Measurements from ENCODE around the gene SDK1.
A peak's percentile ranks its signal among the peaks of the same experiment; 100 is the strongest.

The SDK1 gene

DNA sequence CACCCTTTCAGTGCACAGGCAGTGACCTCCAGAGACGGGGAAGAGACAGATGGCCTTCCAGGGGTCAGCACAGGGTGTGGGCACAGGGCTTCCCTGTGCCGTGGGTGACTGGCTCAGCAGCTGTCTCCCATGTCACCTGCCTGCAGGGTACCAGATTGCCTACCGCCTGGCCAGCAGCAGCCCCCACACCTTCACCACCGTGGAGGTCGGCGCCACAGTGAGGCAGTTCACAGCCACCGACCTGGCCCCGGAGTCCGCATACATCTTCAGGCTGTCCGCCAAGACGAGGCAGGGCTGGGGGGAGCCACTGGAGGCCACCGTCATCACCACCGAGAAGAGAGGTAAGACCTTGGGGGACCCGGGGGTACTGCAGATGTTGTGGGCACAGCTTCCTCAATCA lies 844.5 kb downstream of the SDK1 start:
- H3K27ac Mint-ChIP-seq = no peak overlapping the region
- DNase-seq (ENCODE audit: low spot score in 2 of 2) = no peak
- no peaks in the 10 kb centered on the region for H3K36me3 Mint-ChIP-seq

DNA sequence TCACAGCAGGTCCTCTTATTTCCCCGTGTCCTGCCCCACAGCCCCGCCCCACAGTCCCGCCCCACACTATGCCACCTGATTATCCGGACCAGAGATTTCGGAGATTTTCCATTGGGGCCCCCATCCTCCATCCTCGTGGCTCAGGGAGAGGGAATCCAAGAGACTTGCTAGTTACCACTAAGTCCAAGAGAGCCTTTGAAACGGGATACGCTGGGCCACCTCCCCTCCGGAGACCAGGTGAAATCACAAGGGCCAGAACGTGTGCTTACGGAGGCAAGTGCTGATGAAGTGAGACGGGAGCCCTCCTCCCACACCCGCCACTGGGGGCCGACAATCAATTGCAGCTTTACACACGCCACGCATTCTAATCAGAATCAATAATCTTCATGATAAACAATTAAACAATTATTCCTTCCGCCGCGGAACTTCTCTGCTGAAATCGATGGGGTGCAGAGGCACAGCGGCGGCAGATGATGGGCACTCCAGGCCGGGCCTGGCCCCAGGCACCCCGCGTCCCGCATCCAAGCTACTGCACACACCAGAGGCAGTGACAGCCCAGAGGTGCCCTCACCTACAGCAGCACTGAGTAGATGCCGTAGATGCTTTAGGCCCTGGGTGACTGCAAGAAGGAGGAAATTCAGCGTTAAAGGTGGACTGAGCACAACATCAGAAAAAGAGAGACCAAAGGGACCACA lies 847.0 kb downstream of the SDK1 start:
- H3K4me3 Mint-ChIP-seq = no peak overlapping the region
- ATAC-seq = no peak
- no peak for DNase-seq (ENCODE audit: low spot score in 2 of 2)
- H3K4me1 Mint-ChIP-seq = peaks cover 9% of the 10 kb centered on the region
- no peaks in the 10 kb centered on the region for H3K9me3 Mint-ChIP-seq
- no peaks in the 10 kb centered on the region for H3K36me3 Mint-ChIP-seq
- no peak overlapping the region for H3K27ac Mint-ChIP-seq

More for the DNA sequence above, 844.5 kb downstream of the SDK1 start:
- Mint-ChIP-seq H3K9me3 (no peaks in the 10 kb centered on the region), H3K4me3 (no peak overlapping the region), H3K4me1 (peaks cover 9% of the 10 kb centered on the region)
- ATAC-seq = no peak

DNA sequence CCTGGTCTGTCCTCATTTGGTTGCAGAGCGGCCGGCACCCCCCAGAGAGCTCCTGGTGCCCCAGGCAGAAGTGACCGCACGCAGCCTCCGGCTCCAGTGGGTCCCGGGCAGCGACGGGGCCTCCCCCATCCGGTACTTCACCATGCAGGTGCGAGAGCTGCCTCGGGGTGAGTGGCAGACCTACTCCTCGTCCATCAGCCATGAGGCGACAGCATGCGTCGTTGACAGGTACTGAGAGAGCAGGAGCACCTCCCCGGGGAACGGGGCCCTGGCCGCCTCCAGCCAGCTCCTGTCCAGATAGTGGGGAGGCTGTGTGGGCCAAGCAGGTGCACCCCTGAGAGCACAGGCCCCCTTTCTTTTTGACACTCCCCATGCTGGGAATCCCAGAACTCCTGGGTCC lies 848.2 kb downstream of the SDK1 start:
- Mint-ChIP-seq H3K4me3 (no peak overlapping the region), H3K36me3 (no peaks in the 10 kb centered on the region), H3K27ac (no peak overlapping the region), H3K9me3 (no peaks in the 10 kb centered on the region), H3K4me1 (peaks cover 8% of the 10 kb centered on the region)
- ATAC-seq (no peak), DNase-seq (ENCODE audit: low spot score in 2 of 2) (no peak)

DNA sequence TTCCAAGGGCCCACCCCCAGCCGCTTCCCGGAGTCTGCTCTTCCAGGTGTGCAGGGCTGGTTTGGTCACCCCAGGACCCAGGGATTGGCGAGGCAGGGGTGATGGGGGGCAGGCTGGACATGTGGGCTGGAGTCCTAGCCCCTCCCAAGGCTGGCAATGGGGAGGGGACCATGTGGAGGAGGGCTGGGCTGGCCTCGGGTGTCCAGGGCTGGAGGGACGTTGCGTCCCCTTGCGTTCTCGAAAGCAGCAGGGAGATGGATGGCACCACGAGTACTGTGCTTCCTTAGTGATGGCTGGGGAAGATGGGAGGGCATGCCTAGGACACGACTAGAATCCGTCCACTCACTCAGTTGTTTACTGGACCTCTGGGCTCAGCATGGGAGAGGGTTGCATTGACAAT lies 848.6 kb downstream of the SDK1 start:
- H3K4me1 Mint-ChIP-seq = peaks cover 4% of the 10 kb centered on the region
- H3K27ac Mint-ChIP-seq = no peak overlapping the region
- DNase-seq (ENCODE audit: low spot score in 2 of 2) = no peak
- H3K9me3 Mint-ChIP-seq = no peaks in the 10 kb centered on the region
- no peak overlapping the region for H3K4me3 Mint-ChIP-seq
- H3K36me3 Mint-ChIP-seq = no peaks in the 10 kb centered on the region
- peak; percentile 9 for ATAC-seq

DNA sequence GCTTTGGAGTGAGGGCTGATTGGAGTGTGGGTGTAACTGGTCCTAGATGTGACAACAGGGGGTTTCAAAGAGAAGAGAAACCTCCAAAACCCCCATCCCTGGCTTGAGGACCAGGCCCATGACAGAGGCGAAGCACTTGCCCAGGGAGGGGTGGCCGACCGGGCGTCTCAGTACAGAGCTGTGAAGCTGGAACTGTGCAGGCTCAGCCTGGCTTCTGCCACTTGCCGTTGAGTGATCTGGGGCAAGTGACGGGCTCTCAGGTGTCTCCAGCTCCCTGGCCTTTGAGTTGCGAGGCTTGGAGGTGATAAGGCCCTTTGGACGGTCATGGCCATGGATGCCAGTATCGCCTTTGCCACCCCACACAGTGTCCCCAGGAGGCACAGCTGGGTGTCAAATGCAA lies 849.7 kb downstream of the SDK1 start:
- no peaks in the 10 kb centered on the region for H3K9me3 Mint-ChIP-seq
- no peaks in the 10 kb centered on the region for H3K4me1 Mint-ChIP-seq
- no peaks in the 10 kb centered on the region for H3K36me3 Mint-ChIP-seq
- ATAC-seq = no peak
- H3K27ac Mint-ChIP-seq = no peak overlapping the region
- no peak for DNase-seq (ENCODE audit: low spot score in 2 of 2)
- no peak overlapping the region for H3K4me3 Mint-ChIP-seq

DNA sequence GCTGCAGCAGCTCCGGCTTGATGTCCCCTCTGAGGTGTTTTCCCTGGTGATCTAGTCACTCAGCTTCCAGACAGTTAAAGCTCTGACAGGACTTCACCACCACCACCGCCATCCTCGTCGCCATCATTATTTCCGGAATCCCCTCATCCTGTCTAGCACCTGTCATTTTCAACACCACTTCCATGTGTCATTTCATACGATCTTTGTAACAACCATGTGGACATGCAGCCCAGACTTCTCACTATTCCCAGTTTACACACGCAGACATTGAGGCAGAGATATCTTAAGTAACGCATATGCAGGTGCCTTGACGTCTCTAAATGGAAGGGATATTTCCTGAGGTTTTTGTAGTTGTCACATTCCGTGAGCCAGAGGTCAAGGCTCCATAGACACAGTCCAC lies 850.5 kb downstream of the SDK1 start:
- H3K36me3 Mint-ChIP-seq = no peaks in the 10 kb centered on the region
- ATAC-seq = no peak
- no peak overlapping the region for H3K4me3 Mint-ChIP-seq
- DNase-seq (ENCODE audit: low spot score in 2 of 2) = no peak
- no peaks in the 10 kb centered on the region for H3K9me3 Mint-ChIP-seq
- no peak overlapping the region for H3K27ac Mint-ChIP-seq
- no peaks in the 10 kb centered on the region for H3K4me1 Mint-ChIP-seq

DNA sequence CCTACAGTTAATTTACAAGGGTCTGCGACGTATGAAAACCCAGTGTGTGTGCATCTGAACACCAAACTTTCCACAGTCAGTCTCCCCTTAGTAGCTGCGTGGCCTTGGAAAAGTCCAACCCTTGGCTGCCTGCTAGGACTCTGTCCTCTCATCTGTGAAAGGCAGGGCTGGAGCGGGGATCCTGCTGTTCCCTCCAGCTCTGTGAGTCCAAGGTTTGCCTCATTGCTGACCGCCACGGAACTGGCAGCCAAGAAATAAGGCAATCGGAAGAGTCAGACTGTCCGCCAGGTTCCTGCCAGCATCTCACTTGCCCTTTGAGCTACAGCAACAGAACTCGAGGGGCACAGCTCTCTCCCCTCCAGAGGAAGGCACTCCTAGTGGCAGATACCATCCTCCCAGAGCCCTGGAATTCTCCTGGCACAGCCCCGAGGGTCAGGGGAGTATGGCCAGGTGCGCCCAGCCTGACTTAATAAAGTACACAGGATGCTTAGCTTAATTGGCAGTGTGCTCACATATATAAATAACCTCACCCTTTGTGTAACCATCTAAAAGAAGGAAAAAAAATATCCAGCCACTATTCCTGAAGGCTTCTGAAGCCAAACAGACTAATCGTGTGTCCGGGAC lies 851.0 kb downstream of the SDK1 start:
- no peak overlapping the region for H3K4me3 Mint-ChIP-seq
- no peak overlapping the region for H3K27ac Mint-ChIP-seq
- no peaks in the 10 kb centered on the region for H3K9me3 Mint-ChIP-seq
- ATAC-seq (no peak), DNase-seq (ENCODE audit: low spot score in 2 of 2) (no peak)
- H3K36me3 Mint-ChIP-seq = no peaks in the 10 kb centered on the region
- H3K4me1 Mint-ChIP-seq = no peaks in the 10 kb centered on the region

DNA sequence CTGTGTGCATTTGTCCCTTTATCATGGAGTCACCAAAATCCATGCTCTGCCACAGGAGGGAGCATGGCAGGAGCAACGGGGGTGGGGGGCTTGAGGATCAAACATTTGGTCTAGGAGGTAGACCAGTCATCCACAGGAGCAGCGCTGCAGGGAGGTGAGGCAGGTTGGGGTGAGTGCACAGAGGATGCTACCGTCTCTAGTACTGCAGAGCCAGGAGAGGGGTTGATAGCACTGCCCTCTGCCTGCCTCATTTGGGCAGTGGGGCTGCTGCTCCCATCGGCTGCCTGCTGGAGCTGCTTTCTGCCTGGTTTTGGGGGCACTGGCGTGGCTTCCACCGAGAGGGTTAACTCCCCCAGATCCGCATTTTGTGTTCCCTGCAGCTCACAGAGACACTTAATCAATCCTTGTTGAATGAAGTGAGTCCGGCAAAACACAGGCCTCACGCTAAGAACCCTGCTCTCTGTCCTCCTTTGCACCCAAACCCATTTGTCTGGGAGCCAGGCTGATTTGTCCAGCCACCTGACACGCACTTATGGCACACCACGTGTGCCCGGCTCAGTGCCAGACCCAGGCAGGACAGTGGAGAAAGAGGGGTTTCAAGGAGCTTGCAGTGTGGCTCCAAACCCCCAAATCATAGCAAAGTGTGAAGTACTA lies 854.0 kb downstream of the SDK1 start:
- no peaks in the 10 kb centered on the region for H3K9me3 Mint-ChIP-seq
- H3K27ac Mint-ChIP-seq = no peak overlapping the region
- DNase-seq (ENCODE audit: low spot score in 2 of 2) = no peak
- ATAC-seq = no peak
- no peaks in the 10 kb centered on the region for H3K36me3 Mint-ChIP-seq
- H3K4me1 Mint-ChIP-seq = no peaks in the 10 kb centered on the region
- H3K4me3 Mint-ChIP-seq = no peak overlapping the region

DNA sequence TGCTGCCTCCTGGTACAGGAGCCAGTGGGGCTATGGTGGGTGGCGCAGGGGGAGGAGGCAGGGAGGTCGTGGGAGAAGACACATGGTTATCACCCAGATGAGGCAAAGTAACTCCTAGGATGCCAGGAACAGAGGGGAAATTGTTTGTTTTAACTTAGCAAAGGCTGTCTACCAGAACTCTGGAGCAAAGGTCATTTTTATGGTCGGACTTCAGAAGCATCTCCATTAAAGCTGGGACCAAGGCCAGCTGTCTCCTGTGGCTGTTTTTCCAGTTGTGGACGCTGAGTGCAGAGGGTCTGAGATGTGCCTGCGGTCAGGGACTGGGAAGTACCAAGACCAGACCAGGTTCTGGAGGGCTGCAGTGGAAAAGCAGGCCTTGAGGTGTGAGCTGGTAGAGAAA lies 855.1 kb downstream of the SDK1 start:
- no peaks in the 10 kb centered on the region for H3K9me3 Mint-ChIP-seq
- no peak overlapping the region for H3K4me3 Mint-ChIP-seq
- no peaks in the 10 kb centered on the region for H3K4me1 Mint-ChIP-seq
- no peaks in the 10 kb centered on the region for H3K36me3 Mint-ChIP-seq
- DNase-seq (ENCODE audit: low spot score in 2 of 2) = no peak
- H3K27ac Mint-ChIP-seq = no peak overlapping the region
- no peak for ATAC-seq

DNA sequence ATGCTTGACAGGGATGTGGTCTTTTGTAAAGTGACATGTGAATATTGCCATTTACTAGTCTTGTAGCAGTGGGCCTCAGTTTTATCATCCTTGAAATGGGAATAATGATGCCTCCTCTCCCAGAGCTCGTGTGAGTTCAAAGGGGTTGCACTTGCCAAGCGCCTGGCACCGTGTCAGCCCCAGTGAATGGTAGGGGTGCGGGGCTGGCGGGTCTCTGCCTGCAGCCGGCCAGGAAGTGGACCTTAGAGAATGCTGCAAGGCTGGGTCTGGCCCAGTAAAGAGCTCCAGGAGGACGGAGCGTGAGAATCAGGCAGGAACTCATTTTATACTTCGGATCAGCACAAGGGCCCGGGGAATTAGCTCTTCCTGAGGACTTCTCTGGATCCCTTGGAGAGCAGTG lies 856.6 kb downstream of the SDK1 start:
- H3K4me1 Mint-ChIP-seq = no peaks in the 10 kb centered on the region
- no peak overlapping the region for H3K27ac Mint-ChIP-seq
- ATAC-seq = no peak
- no peaks in the 10 kb centered on the region for H3K9me3 Mint-ChIP-seq
- H3K36me3 Mint-ChIP-seq = no peaks in the 10 kb centered on the region
- H3K4me3 Mint-ChIP-seq = no peak overlapping the region
- no peak for DNase-seq (ENCODE audit: low spot score in 2 of 2)

DNA sequence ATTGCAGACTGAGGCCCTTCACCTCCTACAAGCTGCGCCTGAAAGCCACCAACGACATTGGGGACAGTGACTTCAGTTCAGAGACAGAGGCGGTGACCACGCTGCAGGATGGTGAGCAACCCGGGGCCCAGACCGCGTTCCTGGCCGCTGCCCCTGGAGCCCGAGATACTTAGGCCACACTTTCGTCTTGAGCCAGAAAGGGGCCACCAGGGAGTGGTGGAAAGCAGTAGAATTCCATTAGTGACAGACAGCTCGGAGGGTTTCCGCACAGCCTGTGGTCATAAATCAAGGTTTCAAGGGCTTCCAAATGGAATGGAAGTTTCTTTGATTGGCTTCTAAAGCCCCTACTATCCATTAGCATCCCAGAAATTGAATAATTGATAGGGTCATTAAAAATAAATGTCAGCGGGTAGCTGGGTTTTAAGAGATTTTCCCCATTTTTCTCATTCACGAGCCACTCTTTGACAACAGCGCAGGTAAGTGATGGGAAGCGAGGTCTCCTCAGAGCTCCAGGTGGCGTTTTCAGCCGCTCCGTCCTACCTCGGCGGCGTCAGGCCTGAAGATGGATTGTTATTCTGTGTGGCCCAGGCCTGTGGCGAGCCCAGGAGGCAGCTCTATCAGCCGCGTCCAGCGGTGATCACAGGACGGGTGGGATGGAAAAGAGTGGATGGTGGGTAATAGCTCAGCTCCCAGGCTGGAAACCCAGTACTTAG lies 857.5 kb downstream of the SDK1 start:
- Mint-ChIP-seq H3K4me1 (no peaks in the 10 kb centered on the region), H3K36me3 (no peaks in the 10 kb centered on the region), H3K9me3 (no peaks in the 10 kb centered on the region), H3K4me3 (no peak overlapping the region), H3K27ac (no peak overlapping the region)
- ATAC-seq (no peak), DNase-seq (ENCODE audit: low spot score in 2 of 2) (no peak)

DNA sequence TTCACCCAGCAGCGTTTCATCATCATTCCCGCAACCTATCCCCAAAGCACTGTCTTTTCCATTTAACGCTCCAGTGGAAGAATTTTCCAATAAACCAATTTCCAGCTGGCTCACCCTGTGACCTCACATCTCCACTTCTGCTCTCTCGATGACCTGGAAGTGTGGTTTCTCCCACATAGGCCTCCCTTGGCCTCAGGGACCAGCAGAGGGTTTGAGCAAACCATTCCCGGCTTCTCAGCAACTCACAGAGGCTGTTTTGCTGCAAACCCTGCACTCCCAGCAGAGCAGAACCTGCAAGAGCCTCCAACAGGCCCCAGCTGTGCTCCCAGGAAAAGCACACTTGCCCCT lies 858.1 kb downstream of the SDK1 start:
- H3K36me3 Mint-ChIP-seq = no peaks in the 10 kb centered on the region
- DNase-seq (ENCODE audit: low spot score in 2 of 2) (no peak), ATAC-seq (no peak)
- H3K4me1 Mint-ChIP-seq = no peaks in the 10 kb centered on the region
- H3K4me3 Mint-ChIP-seq = no peak overlapping the region
- H3K9me3 Mint-ChIP-seq = no peaks in the 10 kb centered on the region
- no peak overlapping the region for H3K27ac Mint-ChIP-seq

DNA sequence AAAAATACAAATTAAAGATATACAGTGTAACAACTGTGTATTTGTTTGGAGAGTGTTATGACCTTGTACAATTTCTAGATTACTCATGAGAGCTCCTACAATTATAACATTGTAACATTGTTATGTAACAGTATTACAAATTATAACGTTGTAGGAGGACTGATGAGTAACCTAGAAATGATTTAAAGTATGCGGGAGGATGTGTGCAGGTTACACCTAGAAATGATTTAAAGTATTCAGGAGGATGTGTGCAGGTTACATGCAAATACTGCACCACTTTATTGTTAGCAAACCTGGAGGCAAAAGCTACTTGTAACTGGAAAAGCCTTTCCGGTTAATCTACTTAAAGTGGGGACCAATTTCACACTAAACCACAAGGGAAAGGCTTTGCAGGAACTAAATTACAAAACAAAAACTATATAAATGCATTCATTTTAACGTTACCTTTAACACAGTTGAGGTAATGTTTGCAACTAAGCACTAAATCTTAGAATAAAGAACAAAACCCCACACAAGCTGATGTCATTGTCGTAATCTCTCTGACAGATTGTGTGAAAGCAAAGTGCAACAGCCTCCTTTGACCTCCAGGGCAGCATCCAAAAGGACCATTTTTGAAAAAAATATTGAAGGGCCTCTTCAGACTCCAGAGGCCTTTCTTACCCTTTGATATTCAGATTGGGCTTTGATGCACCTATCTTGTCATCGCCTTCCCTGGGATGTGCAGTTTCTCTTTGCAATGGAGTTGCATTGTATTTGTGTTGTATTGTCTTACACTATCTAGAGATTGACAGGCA lies 858.9 kb downstream of the SDK1 start:
- Mint-ChIP-seq H3K36me3 (no peaks in the 10 kb centered on the region), H3K4me1 (no peaks in the 10 kb centered on the region), H3K4me3 (no peak overlapping the region), H3K9me3 (no peaks in the 10 kb centered on the region), H3K27ac (no peak overlapping the region)
- ATAC-seq (no peak), DNase-seq (ENCODE audit: low spot score in 2 of 2) (no peak)

DNA sequence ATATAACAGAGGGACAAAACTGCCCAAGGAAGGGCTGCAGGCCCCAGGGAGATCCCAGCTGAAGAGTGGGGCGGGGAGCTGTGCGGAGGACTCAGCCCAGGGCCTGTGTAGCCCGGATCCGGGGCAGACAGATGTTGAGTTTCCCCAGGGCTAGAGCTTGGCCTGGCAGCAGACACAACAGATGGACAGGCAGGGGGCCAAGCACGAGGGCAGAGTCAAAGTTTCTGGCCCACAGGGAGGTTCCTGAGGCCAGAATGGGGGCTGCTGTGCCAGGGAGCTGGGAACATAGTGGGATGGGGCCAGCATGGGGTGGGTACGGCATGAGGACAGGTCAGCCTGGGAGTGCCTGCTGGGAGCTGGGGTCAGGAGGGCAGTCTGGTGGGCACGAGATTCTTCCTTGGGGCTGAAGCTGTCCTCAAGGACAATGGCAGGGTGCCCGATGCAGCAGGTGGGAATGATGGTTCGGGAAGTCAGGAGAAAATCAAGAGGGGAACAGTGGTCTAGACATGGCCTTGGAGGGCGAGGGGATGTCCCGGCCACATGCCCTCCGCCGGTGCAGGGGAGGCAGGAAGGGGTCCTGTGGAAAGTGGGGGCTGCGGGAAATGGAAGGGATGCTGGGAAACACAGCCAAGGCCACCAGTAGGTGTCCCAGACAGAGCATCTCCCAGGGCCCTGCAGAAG lies 862.0 kb downstream of the SDK1 start:
- Mint-ChIP-seq H3K9me3 (no peaks in the 10 kb centered on the region), H3K4me3 (no peak overlapping the region), H3K27ac (no peak overlapping the region), H3K36me3 (no peaks in the 10 kb centered on the region), H3K4me1 (no peaks in the 10 kb centered on the region)
- DNase-seq (ENCODE audit: low spot score in 2 of 2) (no peak), ATAC-seq (no peak)

All from stimulated activated effector memory CD8-positive, alpha-beta T cell treated with anti-CD3 and anti-CD28 coated beads, Interleukin-12 subunit alpha, Interleukin-12 subunit beta, amount 100 ng/mL, for 72 hours (primary cell).